GM23248 (cell line): ENCODE results near the gene ODC1.

Experiments
- EZH2 ChIP-seq: fragments of 200-600 bp; sonication (generic); IDR thresholded peaks from 2 replicates; pipeline ENCODE4 v1.6.1; 2018; ENCODE audit warnings: antibody characterized with exemption, mild to moderate bottlenecking; ENCODE audit not compliant: insufficient read depth, poor library complexity, severe bottlenecking
- EZH2phosphoT487 ChIP-seq: fragments of 200-600 bp; sonication (generic); IDR thresholded peaks from 2 replicates; pipeline ENCODE4 v1.6.1; 2018; ENCODE audit warnings: antibody characterized with exemption, moderate library complexity, mild to moderate bottlenecking, low read depth; ENCODE audit not compliant: insufficient read depth

- TF ChIP-seq EZH2phosphoT487 (no peak), EZH2 (no peak)
Measured at GRCh38 chr2:10460366-10460796, 12.3 kb upstream of the ODC1 start.
